Stimulated activated naive CD8-positive, alpha-beta T cell treated with anti-CD3 and anti-CD28 coated beads, Interleukin-15, Interleukin-2, amounts not matched to agents 100 ng/mL and 50 ng/mL, for 24 hours (primary cell): Measurements from ENCODE around the gene PHTF1.

Source experiments
- H3K27ac Mint-ChIP-seq: one replicate; pipeline ENCODE4 v1.8.0; 2021; ENCODE audit warnings: mild to moderate bottlenecking, mixed read lengths
- H3K27me3 Mint-ChIP-seq: one replicate; pipeline ENCODE4 v1.8.0; 2021; ENCODE audit warnings: mixed read lengths
- H3K36me3 Mint-ChIP-seq: one replicate; pipeline ENCODE4 v1.8.0; 2021; ENCODE audit warnings: low read depth, mixed read lengths
- H3K4me1 Mint-ChIP-seq: one replicate; pipeline ENCODE4 v1.8.0; 2021; ENCODE audit warnings: low read depth, mixed read lengths
- H3K4me3 Mint-ChIP-seq: one replicate; pipeline ENCODE4 v1.8.0; 2021; ENCODE audit warnings: mild to moderate bottlenecking, mixed read lengths
- H3K9me3 Mint-ChIP-seq: one replicate; pipeline ENCODE4 v1.8.0; 2021; ENCODE audit warnings: mixed read lengths

The PHTF1 gene

GRCh38 chr1:113648478-113648877, 110.8 kb downstream of the PHTF1 start:
- H3K36me3 Mint-ChIP-seq, result no peaks in the 10 kb centered on the region
- H3K27ac Mint-ChIP-seq, result no peak overlapping the region
- no peaks in the 10 kb centered on the region for H3K9me3 Mint-ChIP-seq
- H3K4me1 Mint-ChIP-seq, result no peaks in the 10 kb centered on the region
- no peaks in the 10 kb centered on the region for H3K27me3 Mint-ChIP-seq
- no peak overlapping the region for H3K4me3 Mint-ChIP-seq

GRCh38 chr1:113647164-113647563, 112.1 kb downstream of the PHTF1 start:
- no peaks in the 10 kb centered on the region for H3K27me3 Mint-ChIP-seq
- H3K4me1 Mint-ChIP-seq, result no peaks in the 10 kb centered on the region
- no peaks in the 10 kb centered on the region for H3K36me3 Mint-ChIP-seq
- H3K9me3 Mint-ChIP-seq, result no peaks in the 10 kb centered on the region
- H3K4me3 Mint-ChIP-seq, result no peak overlapping the region
- no peak overlapping the region for H3K27ac Mint-ChIP-seq
